DND-41 (cell line): ENCODE data around the gene SPANXN2.
"Not testable (repeated sequence)": the region's sequence is repeated elsewhere in the genome, so short reads cannot be mapped to it uniquely, and the experiment has no call there.

Source experiments
- ATAC-seq: fragments of 200-7000 bp; cut with Tn5 transposase; 3 replicates; pipeline ENCODE4 v1.9.1; 2021; ENCODE audit warnings: low read depth; ENCODE audit not compliant: insufficient read depth
- DNase-seq: peaks from one replicate; pipeline ENCODE4 v3.0.0-alpha.2; 2020
- H2AFZ ChIP-seq: 2 replicates; pipeline ENCODE4 v1.6.0; 2012; ENCODE audit warnings: low read depth, low read length
- H3K27ac ChIP-seq: 2 replicates; pipeline ENCODE4 v1.5.1; 2012; ENCODE audit warnings: low read length, inconsistent platforms
- H3K27me3 ChIP-seq: fragments of 200-600 bp; sonication (generic); 2 replicates; pipeline ENCODE4 v1.6.0; 2012; ENCODE audit warnings: low read length, mild to moderate bottlenecking, inconsistent platforms; ENCODE audit not compliant: insufficient read depth, poor library complexity
- H3K36me3 ChIP-seq: 2 replicates; pipeline ENCODE4 v1.5.1; 2012; ENCODE audit warnings: low read length, inconsistent platforms; ENCODE audit not compliant: insufficient read depth
- H3K4me1 ChIP-seq: 2 replicates; pipeline ENCODE4 v1.5.1; 2012; ENCODE audit warnings: mild to moderate bottlenecking, low read length; ENCODE audit not compliant: insufficient read depth
- H3K4me2 ChIP-seq: 2 replicates; pipeline ENCODE4 v1.6.0; 2012; ENCODE audit warnings: mild to moderate bottlenecking, moderate library complexity, low read length, inconsistent platforms; ENCODE audit not compliant: insufficient read depth
- H3K4me3 ChIP-seq, 2 experiments: fragments of 200-600 bp in 1 of 2; shearing (Covaris generic) in 1 of 2; 2 replicates each; pipeline ENCODE4 v1.5.1; 2012 to 2016; ENCODE audit warnings: inconsistent platforms in 2 of 2, low read length in 2 of 2, mild to moderate bottlenecking in 2 of 2, low read depth in 1 of 2, moderate library complexity in 1 of 2
- H3K79me2 ChIP-seq: 2 replicates; pipeline ENCODE4 v1.6.0; 2012; ENCODE audit warnings: low read length, inconsistent platforms; ENCODE audit not compliant: insufficient read depth
- H3K9ac ChIP-seq: 2 replicates; pipeline ENCODE4 v1.6.0; 2012; ENCODE audit warnings: low read depth, mild to moderate bottlenecking, inconsistent platforms, low read length, moderate library complexity
- H3K9me3 ChIP-seq: 2 replicates; pipeline ENCODE4 v1.5.1; 2012; ENCODE audit warnings: low read length, moderate library complexity, mild to moderate bottlenecking, inconsistent platforms; ENCODE audit not compliant: insufficient read depth, severe bottlenecking
- H4K20me1 ChIP-seq: 2 replicates; pipeline ENCODE4 v1.6.0; 2012; ENCODE audit warnings: low read length; ENCODE audit not compliant: insufficient read depth
- CTCF ChIP-seq: IDR thresholded peaks from 2 replicates; pipeline ENCODE4 v1.5.1; 2012; ENCODE audit warnings: borderline replicate concordance, low read length, moderate library complexity, mild to moderate bottlenecking; ENCODE audit not compliant: poor library complexity, severe bottlenecking; ENCODE audit errors: extremely low read depth
- EZH2 ChIP-seq: IDR thresholded peaks from 3 replicates; pipeline ENCODE4 v1.6.1; 2012; ENCODE audit warnings: borderline replicate concordance, low read depth, mild to moderate bottlenecking, moderate library complexity, low read length, inconsistent platforms; ENCODE audit not compliant: severe bottlenecking

SPANXN2 gene, protein sequence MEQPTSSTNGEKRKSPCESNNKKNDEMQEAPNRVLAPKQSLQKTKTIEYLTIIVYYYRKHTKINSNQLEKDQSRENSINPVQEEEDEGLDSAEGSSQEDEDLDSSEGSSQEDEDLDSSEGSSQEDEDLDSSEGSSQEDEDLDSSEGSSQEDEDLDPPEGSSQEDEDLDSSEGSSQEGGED

GRCh38 chrX:143720652-143721051, at the start of gene SPANXN2:
TSS of gene SPANXN2 (minus strand) at chrX:143720752. CDS start at chrX:143720668, 84 bp downstream.
- ATAC-seq, DNase-seq: not testable (repeated sequence)

GRCh38 chrX:143768976-143769375, 48.4 kb upstream of the SPANXN2 start:
- Histone ChIP-seq H2AFZ (no peak overlapping the region), H3K36me3 (no peaks in the 10 kb centered on the region), H3K9ac (no peak overlapping the region), H3K27ac (no peak overlapping the region), H3K27me3 (no peaks in the 10 kb centered on the region), H3K4me1 (no peaks in the 10 kb centered on the region), H3K4me2 (no peak overlapping the region), H4K20me1 (no peaks in the 10 kb centered on the region), H3K9me3 (no peaks in the 10 kb centered on the region), H3K4me3 (no peak overlapping the region), H3K79me2 (no peaks in the 10 kb centered on the region)
- ATAC-seq (no peak), DNase-seq (no peak)
- no peak for TF ChIP-seq EZH2
- no peak for TF ChIP-seq CTCF

More at GRCh38 chrX:143720652-143721051, at the start of gene SPANXN2:
- H3K4me1 ChIP-seq, H3K4me3 ChIP-seq, H3K4me2 ChIP-seq, H2AFZ ChIP-seq, H3K36me3 ChIP-seq, H4K20me1 ChIP-seq, H3K9ac ChIP-seq, H3K79me2 ChIP-seq, H3K27ac ChIP-seq, H3K9me3 ChIP-seq, H3K27me3 ChIP-seq: not testable (repeated sequence)

- H3K4me3 ChIP-seq, H3K27me3 ChIP-seq, DNase-seq, H3K9me3 ChIP-seq, H3K9ac ChIP-seq, H4K20me1 ChIP-seq, ATAC-seq, H3K36me3 ChIP-seq, H3K79me2 ChIP-seq, H2AFZ ChIP-seq, H3K4me1 ChIP-seq, H3K27ac ChIP-seq, H3K4me2 ChIP-seq: not testable (repeated sequence)
Measured at GRCh38 chrX:143767789-143768188, 47.2 kb upstream of the SPANXN2 start.

DNA sequence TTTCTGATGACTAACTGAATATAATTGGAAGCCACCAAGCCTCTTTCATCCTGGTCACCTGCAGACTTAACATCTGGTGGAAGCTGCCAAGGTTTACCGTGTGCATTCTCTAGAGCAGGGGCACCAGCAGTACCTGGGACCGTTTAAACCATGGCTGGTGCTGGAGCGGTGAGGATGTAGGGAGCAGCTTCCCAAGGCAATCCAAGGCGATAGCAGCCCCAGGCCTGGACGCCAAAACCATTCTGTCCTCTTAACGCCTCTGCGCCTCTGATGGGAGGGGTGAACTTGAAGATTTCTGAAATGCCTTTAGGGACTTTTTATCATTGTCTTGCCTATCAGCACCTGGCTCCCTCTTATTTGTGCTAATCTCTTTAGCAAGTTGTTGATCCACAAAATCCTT, 37.3 kb upstream of the SPANXN2 start:
- Histone ChIP-seq H2AFZ (no peak overlapping the region), H3K36me3 (no peaks in the 10 kb centered on the region), H3K79me2 (no peaks in the 10 kb centered on the region), H3K4me3 (no peak overlapping the region), H3K4me2 (no peak overlapping the region), H3K27ac (no peak overlapping the region), H3K4me1 (no peaks in the 10 kb centered on the region), H4K20me1 (no peaks in the 10 kb centered on the region), H3K9me3 (no peaks in the 10 kb centered on the region), H3K27me3 (no peaks in the 10 kb centered on the region), H3K9ac (no peak overlapping the region)
- no peak for DNase-seq
- no peak for ATAC-seq
- TF ChIP-seq CTCF: no peak
- no peak for TF ChIP-seq EZH2
